GM19099 (cell line): ENCODE results near the gene CTNNBIP1.

Source experiments
- POLR2A ChIP-seq: IDR thresholded peaks from 3 replicates; pipeline ENCODE4 v1.6.1; 2011; ENCODE audit warnings: low read depth; ENCODE audit not compliant: insufficient read length; ENCODE audit errors: extremely low read depth

CTNNBIP1 gene

DNA sequence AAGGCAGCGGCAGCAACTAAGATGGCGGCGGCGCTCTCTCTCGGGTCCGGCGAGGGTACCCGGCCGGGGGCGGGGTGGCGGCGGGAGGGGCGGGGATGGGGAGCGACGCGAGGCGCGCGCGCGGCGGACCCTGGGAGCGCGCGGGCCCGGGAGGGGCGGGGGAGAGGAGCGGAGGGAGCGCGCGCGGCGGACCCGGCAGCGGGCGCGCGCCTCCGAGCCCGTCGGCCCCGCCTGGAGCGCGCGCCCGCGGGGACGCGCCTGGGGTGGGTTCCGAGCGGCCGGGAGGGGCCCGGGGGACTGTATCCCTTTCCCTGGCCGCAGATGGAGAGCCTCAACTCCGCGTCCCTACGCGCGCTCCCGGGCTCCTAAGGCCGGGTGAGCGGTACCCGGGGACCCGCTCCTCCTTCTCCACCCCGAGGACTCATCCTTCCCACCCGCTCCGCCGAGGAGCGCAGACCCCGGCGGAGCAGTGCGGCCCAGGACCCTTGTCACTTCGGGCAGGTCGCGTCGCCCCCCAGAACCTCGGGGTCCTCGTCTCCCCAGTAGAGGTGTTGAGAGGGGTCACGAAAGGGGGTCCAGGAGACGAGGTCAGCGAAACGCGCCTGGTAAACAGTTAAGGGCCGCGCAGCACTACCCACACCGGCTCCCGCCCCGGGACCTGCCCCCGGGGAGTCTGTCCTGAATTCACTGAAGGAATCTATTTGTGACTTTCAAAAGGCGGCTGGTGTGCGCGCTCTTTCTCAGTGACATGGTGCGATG is 85.9 kb downstream of the CTNNBIP1 start, which contains the start of gene CLSTN1:
CLSTN1 (minus strand) TSS at position 23 of the 759 bp plus-strand sequence. CDS start 232 bp downstream, outside the sequence.
- no peak for TF ChIP-seq POLR2A

GRCh38 chr1:9823693-9823942 is 86.5 kb downstream of the CTNNBIP1 start:
- peak; percentile 67 for TF ChIP-seq POLR2A

- no peak for TF ChIP-seq POLR2A
These were observed 87.0 kb downstream of the CTNNBIP1 start for GRCh38 chr1:9822897-9823692.

GRCh38 chr1:9822490-9822889 is 87.6 kb downstream of the CTNNBIP1 start:
- no peak for TF ChIP-seq POLR2A

GRCh38 chr1:9821710-9822109 is 88.4 kb downstream of the CTNNBIP1 start:
- no peak for TF ChIP-seq POLR2A

GRCh38 chr1:9820521-9820920 is 89.5 kb downstream of the CTNNBIP1 start:
- no peak for TF ChIP-seq POLR2A

DNA sequence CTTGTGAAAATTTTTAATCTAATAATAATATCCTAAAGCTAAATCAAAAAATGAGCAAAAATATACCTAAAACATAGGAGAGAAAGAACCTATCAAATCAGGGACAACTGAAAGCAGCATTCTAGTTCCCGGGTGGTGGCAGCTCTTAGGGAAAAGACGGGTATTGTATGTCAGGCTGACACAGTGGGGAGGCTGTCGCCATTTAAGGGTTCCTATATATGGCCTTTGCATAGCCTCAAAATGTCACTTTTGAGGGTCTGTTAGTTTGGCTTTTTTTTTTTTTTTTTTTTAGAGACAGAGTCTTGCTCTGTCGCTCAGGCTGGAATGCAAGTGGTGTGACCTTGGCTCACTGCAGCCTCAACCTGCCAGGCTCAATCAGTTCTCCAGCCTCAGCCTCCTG is 92.3 kb downstream of the CTNNBIP1 start:
- no peak for TF ChIP-seq POLR2A

DNA sequence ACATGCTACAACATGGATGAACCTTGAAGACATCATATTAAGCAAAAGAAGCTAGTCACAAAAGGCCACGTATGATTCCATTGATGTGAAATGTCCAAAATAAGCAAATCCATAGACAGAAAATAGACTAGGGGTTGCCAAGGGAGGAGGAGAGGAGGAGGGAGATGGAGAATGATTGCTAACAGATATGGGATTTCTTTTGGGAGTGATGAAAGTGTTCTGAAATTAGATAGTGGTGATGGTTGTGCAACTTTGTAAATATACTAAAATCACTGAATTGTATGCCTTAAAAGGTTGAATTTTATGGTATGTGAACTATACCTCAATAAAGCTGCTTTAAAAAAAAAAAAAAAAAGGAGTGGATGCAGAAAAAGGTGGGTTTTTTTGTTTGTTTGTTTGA is 93.9 kb downstream of the CTNNBIP1 start:
- TF ChIP-seq POLR2A, result no peak

- no peak for TF ChIP-seq POLR2A
These were observed 94.9 kb downstream of the CTNNBIP1 start for GRCh38 chr1:9815150-9815549.

DNA sequence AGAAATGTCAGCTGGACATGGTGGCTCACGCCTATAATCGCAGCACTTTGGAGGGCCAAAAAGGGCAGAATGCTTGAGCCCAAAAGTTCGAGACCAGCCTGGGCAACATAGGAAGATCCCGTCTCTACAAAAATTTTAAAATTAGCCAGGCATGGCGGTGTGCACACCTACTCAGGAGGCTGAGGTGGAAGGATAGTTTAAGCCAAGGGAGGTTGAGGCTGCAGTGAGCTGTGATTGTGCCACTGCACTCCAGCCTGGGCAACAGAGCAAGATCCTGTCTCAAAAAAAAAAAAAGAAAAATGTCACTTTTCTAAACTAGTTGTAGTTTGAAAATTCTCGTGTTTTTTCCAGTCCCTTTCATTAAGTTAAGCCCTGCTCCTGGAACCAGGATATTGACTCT is 95.5 kb downstream of the CTNNBIP1 start:
- no peak for TF ChIP-seq POLR2A

- TF ChIP-seq POLR2A, result no peak
These were observed 98.7 kb downstream of the CTNNBIP1 start for GRCh38 chr1:9811239-9811966.

GRCh38 chr1:9809100-9809510 is 101.0 kb downstream of the CTNNBIP1 start:
- TF ChIP-seq POLR2A, result no peak

- TF ChIP-seq POLR2A, result no peak
These were observed 101.6 kb downstream of the CTNNBIP1 start for GRCh38 chr1:9808459-9808858.

DNA sequence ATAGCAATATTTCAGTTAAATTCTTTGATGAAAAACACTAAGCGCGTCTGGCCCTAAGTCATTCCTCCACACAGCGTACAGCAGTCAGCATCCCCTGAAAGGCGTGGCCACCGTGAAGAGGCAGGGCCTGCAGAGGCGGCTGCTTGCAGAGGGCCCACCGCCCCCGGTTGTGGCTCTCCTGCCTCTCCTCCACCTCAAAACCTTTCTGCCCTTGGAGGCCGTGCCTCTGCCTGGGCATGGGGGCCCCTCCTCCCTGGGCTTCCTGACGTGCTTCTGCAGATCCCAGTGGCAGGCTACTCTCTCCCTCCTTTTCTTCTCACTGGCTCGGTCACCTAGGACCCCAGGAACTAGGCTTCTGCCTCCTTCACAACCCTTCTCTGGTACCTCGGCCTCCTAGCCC is 102.5 kb downstream of the CTNNBIP1 start:
- no peak for TF ChIP-seq POLR2A

DNA sequence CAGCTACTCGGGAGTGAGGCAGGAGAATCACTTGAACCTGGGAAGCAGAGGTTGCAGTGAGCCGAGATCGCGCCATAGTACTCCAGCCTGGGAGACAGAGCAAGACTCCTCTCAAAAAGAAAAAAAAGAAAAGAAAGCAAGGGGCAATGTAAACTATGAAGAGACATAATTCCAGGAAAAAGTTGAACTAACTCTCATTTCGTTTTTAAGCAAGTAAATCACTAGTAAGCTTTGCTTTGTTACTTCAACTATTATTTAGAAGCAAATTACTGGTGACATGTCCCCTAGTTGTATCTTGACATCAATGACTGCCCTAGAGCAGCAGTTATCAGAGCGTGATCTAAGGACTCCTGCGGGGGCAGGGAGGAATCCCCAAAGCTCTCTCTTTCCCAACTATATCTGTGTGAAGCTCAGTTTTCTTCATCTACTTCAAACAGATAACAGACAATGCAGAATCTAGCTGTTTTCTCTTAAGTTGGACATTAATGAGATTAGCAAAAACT is 105.0 kb downstream of the CTNNBIP1 start:
- TF ChIP-seq POLR2A, result no peak

- no peak for TF ChIP-seq POLR2A
These were observed 108.2 kb downstream of the CTNNBIP1 start for GRCh38 chr1:9801909-9802308.
